GM21529 (cell line): ENCODE results near the gene CCDC192.

ENCODE experiments used
- ATAC-seq: cut with Tn5 transposase; IDR thresholded peaks from one replicate; pipeline ENCODE4 v1.9.1; 2021; ENCODE audit not compliant: unreplicated experiment

CCDC192 gene

GRCh38 chr5:127912411-127912810, 209.2 kb downstream of the CCDC192 start:
- ATAC-seq, result no peak

- no peak for ATAC-seq
These were observed 213.8 kb downstream of the CCDC192 start for GRCh38 chr5:127916885-127917573.

GRCh38 chr5:127919006-127919796, 216.0 kb downstream of the CCDC192 start:
- ATAC-seq, result no peak

GRCh38 chr5:127919818-127920217, 216.6 kb downstream of the CCDC192 start:
- no peak for ATAC-seq

- no peak for ATAC-seq
These were observed 217.7 kb downstream of the CCDC192 start for GRCh38 chr5:127920936-127921335.

GRCh38 chr5:127922603-127923002, 219.4 kb downstream of the CCDC192 start:
- ATAC-seq, result no peak

- peak; percentile 57 for ATAC-seq
These were observed 220.8 kb downstream of the CCDC192 start for GRCh38 chr5:127923804-127924570.

GRCh38 chr5:127924606-127925005, 221.4 kb downstream of the CCDC192 start:
- ATAC-seq, result no peak

- no peak for ATAC-seq
These were observed 222.7 kb downstream of the CCDC192 start for GRCh38 chr5:127925916-127926315.

GRCh38 chr5:127926974-127927373, 223.8 kb downstream of the CCDC192 start:
- ATAC-seq, result no peak

GRCh38 chr5:127928053-127928452, 224.9 kb downstream of the CCDC192 start:
- ATAC-seq, result no peak

GRCh38 chr5:127930311-127930710, 227.1 kb downstream of the CCDC192 start:
- ATAC-seq, result no peak

GRCh38 chr5:127931396-127931795, 228.2 kb downstream of the CCDC192 start:
- no peak for ATAC-seq

GRCh38 chr5:127933348-127933747, 230.2 kb downstream of the CCDC192 start:
- ATAC-seq, result no peak

GRCh38 chr5:127934791-127935256, 231.6 kb downstream of the CCDC192 start:
- ATAC-seq, result no peak

- no peak for ATAC-seq
These were observed 232.2 kb downstream of the CCDC192 start for GRCh38 chr5:127935398-127935797.

- ATAC-seq, result peak; percentile 55
These were observed 233.3 kb downstream of the CCDC192 start for GRCh38 chr5:127936439-127936972.

- no peak for ATAC-seq
These were observed 235.6 kb downstream of the CCDC192 start for GRCh38 chr5:127938746-127939145.

GRCh38 chr5:127940854-127941253, 237.7 kb downstream of the CCDC192 start:
- no peak for ATAC-seq

GRCh38 chr5:127941646-127942045, 238.5 kb downstream of the CCDC192 start:
- no peak for ATAC-seq
